HepG2 (cell line): ENCODE data around the gene EFCAB11. TPM values are rescaled to one million over a fixed set of nuclear protein-coding genes. Genes with fewer than 3 reads are reported as not detected.

ENCODE experiments used
- GATAD1 ChIP-seq: IDR thresholded peaks from 2 replicates; pipeline ENCODE4 v1.6.1; 2016; ENCODE audit warnings: missing genetic modification reagents, missing compliant biosample characterization
- GATAD2A ChIP-seq: IDR thresholded peaks from 2 replicates; pipeline ENCODE4 v1.6.1; 2016
- HDAC2 ChIP-seq: sonication (generic); formaldehyde crosslinking; IDR thresholded peaks from 2 replicates; pipeline ENCODE4 v1.4.0; 2020; ENCODE audit warnings: missing genetic modification reagents
- JDP2 ChIP-seq: sonication (generic); formaldehyde crosslinking; IDR thresholded peaks from 2 replicates; pipeline ENCODE4 v1.8.1; 2022; ENCODE audit warnings: missing genetic modification reagents, borderline replicate concordance
- KLF11 ChIP-seq: IDR thresholded peaks from 2 replicates; pipeline ENCODE4 v1.6.1; 2016; ENCODE audit warnings: missing compliant biosample characterization
- NFE2L1 ChIP-seq: sonication (generic); formaldehyde crosslinking; IDR thresholded peaks from 2 replicates; pipeline ENCODE4 v1.4.0; 2020; ENCODE audit warnings: missing genetic modification reagents, mild to moderate bottlenecking, borderline replicate concordance
- TARDBP ChIP-seq: sonication (generic); formaldehyde crosslinking; IDR thresholded peaks from 2 replicates; pipeline ENCODE4 v1.8.0; 2022; ENCODE audit warnings: mild to moderate bottlenecking, missing genetic modification reagents
- U2AF2 ChIP-seq: fragments of 200-400 bp; formaldehyde crosslinking; IDR thresholded peaks from 2 replicates; pipeline ENCODE4 v1.6.1; 2017; ENCODE audit warnings: low read depth, mild to moderate bottlenecking, low read length
- ZNF138 ChIP-seq: sonication (generic); formaldehyde crosslinking; IDR thresholded peaks from 2 replicates; pipeline ENCODE4 v1.5.0; 2020; ENCODE audit warnings: mild to moderate bottlenecking, low read depth, missing genetic modification reagents
- ZNF143 ChIP-seq: sonication (generic); formaldehyde crosslinking; IDR thresholded peaks from 2 replicates; pipeline ENCODE4 v1.4.0; 2020; ENCODE audit warnings: missing genetic modification reagents
- ZNF274 ChIP-seq: sonication (generic); formaldehyde crosslinking; IDR thresholded peaks from 2 replicates; pipeline ENCODE4 v1.5.1; 2020; ENCODE audit warnings: mild to moderate bottlenecking, missing genetic modification reagents
- ZNF501 ChIP-seq: sonication (generic); formaldehyde crosslinking; IDR thresholded peaks from 2 replicates; pipeline ENCODE4 v1.5.1; 2020; ENCODE audit warnings: mild to moderate bottlenecking, moderate library complexity, missing genetic modification reagents
- ZNF724P ChIP-seq: sonication (generic); formaldehyde crosslinking; IDR thresholded peaks from 2 replicates; pipeline ENCODE4 v1.8.0; 2022; ENCODE audit warnings: missing genetic modification reagents, borderline replicate concordance
- ZNF775 ChIP-seq: sonication (generic); formaldehyde crosslinking; IDR thresholded peaks from 2 replicates; pipeline ENCODE4 v1.4.0; 2020; ENCODE audit warnings: missing genetic modification reagents, mild to moderate bottlenecking, moderate library complexity, borderline replicate concordance
- ZNF788 ChIP-seq: sonication (generic); formaldehyde crosslinking; IDR thresholded peaks from 2 replicates; pipeline ENCODE4 v1.5.0; 2020; ENCODE audit warnings: mild to moderate bottlenecking, missing genetic modification reagents, borderline replicate concordance
- polyA plus RNA-seq, 8 experiments: library from polyadenylated mRNA; depleted of rRNA in 3 of 8; stranded (reverse) in 7 of 8; unstranded in 1 of 8; fragments of >200 nt; fragmentation: Illumina TruSeq in 4 of 8; extraction: Trizol in 4 of 8; gene quantifications; 2 replicates each; pipeline versions ENCODE4 v1.2.1 to v1.2.3, GENCODE V29; 2011 to 2016; ENCODE audit warnings: low read depth in 4 of 8, missing spikeins in 1 of 8, mixed read lengths in 1 of 8; ENCODE audit not compliant: insufficient read depth in 1 of 8
- total RNA-seq, 5 experiments: library from RNA; depleted of rRNA; stranded (reverse); fragments of >200 nt; fragmentation: Illumina TruSeq; extraction: Trizol; gene quantifications; 2 replicates each; pipeline ENCODE4 v1.2.3, GENCODE V29; 2016; ENCODE audit warnings: low read depth in 1 of 5
- TF ChIP-seq, protein P1 (sequence below): sonication (generic); formaldehyde crosslinking; IDR thresholded peaks from 2 replicates; pipeline ENCODE4 v1.5.0; 2020; ENCODE audit warnings: missing genetic modification reagents, mild to moderate bottlenecking, borderline replicate concordance
- TF ChIP-seq, protein P2 (sequence below): sonication (generic); formaldehyde crosslinking; IDR thresholded peaks from 2 replicates; pipeline ENCODE4 v1.4.0; 2020; ENCODE audit warnings: missing genetic modification reagents
- TF ChIP-seq, protein P3 (sequence below): sonication (generic); formaldehyde crosslinking; IDR thresholded peaks from 2 replicates; pipeline ENCODE4 v1.5.1; 2020; ENCODE audit warnings: missing genetic modification reagents, mild to moderate bottlenecking, borderline replicate concordance
- TF ChIP-seq, protein P4 (sequence below): sonication (generic); formaldehyde crosslinking; IDR thresholded peaks from 2 replicates; pipeline ENCODE4 v1.4.0; 2020; ENCODE audit warnings: missing genetic modification reagents
- TF ChIP-seq, protein P5 (sequence below): IDR thresholded peaks from 2 replicates; pipeline ENCODE4 v1.6.1; 2016; ENCODE audit warnings: missing genetic modification reagents, missing compliant biosample characterization
- TF ChIP-seq, protein P6 (sequence below): sonication (generic); formaldehyde crosslinking; IDR thresholded peaks from 2 replicates; pipeline ENCODE4 v1.5.0; 2020; ENCODE audit warnings: mild to moderate bottlenecking, missing genetic modification reagents, borderline replicate concordance

Gene EFCAB11
- total and polyA plus RNA-seq, 2 of the 13 experiments (the other 11 are each of a cell fraction or from before 2014, with no cell fraction given): 8.2 to 31.5 TPM

DNA sequence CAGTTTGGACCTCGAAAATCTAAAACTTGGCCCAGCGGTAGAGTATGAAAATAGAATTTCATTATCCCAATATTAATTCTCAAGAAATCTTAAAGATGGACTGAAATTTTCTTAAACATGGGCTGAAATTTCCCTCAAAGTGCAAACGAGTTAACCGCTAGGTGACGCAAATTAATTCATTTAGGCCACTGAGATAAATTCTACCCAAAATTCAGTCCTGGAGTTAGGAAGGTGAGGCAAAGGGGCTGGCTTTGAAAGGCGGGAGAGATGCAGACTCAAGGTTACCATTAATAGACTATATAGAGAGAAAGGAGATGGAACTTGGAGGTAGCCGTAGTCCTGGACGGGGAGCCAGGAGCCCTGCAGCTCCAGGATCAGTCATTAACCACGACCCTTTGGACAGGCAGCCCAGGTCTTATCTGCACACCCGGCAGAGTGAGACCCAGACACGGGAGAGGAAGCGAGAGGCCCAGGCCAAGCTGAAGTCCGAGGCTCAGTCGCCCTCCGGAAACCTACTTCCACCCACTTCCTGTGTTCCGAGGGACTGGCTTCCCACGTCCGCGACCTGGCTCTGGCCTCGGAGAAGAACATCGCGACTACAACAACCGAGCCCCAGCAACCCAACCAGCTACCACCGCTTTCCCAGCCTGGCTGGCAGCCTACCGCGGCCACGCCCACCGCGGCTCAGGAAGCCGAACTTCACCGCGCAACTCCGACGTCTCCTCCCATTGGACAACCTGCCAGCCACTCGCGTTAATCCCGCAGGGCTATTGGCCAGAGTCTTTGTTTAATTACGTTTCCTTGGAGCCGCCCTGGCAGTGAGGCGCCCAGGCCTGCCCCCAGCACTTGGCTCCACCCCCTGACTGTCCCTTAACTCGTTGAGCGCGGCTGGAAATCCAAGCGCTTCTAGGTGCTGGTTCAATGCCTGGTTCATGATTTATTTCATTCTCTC is at the start of gene EFCAB11 (continued):
- peak; percentile 17; the same call in 1 of the 2 replicates for TF ChIP-seq TARDBP (CRISPR knock-in tag)
- TF ChIP-seq, protein P1, sequence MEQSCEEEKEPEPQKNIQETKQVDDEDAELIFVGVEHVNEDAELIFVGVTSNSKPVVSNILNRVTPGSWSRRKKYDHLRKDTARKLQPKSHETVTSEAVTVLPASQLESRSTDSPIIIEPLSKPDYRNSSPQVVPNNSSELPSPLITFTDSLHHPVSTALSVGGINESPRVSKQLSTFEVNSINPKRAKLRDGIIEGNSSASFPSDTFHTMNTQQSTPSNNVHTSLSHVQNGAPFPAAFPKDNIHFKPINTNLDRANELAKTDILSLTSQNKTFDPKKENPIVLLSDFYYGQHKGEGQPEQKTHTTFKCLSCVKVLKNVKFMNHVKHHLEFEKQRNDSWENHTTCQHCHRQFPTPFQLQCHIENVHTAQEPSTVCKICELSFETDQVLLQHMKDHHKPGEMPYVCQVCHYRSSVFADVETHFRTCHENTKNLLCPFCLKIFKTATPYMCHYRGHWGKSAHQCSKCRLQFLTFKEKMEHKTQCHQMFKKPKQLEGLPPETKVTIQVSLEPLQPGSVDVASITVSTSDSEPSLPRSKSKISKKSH (CRISPR knock-in tag): peak; percentile 82; the same call in 1 of the 2 replicates
- no peak for TF ChIP-seq KLF11 (CRISPR knock-in tag)
- TF ChIP-seq JDP2: no peak
- no peak for TF ChIP-seq ZNF788 (CRISPR knock-in tag)
- no peak for TF ChIP-seq ZNF138 (CRISPR knock-in tag)
- TF ChIP-seq HDAC2: no peak; the same call in 1 of the 2 replicates
- TF ChIP-seq ZNF501 (CRISPR knock-in tag): peak; percentile 50; the same call in 1 of the 2 replicates
- no peak for TF ChIP-seq ZNF775 (CRISPR knock-in tag)
- TF ChIP-seq, protein P2, sequence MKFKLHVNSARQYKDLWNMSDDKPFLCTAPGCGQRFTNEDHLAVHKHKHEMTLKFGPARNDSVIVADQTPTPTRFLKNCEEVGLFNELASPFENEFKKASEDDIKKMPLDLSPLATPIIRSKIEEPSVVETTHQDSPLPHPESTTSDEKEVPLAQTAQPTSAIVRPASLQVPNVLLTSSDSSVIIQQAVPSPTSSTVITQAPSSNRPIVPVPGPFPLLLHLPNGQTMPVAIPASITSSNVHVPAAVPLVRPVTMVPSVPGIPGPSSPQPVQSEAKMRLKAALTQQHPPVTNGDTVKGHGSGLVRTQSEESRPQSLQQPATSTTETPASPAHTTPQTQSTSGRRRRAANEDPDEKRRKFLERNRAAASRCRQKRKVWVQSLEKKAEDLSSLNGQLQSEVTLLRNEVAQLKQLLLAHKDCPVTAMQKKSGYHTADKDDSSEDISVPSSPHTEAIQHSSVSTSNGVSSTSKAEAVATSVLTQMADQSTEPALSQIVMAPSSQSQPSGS (CRISPR knock-in tag): no peak; the same call in 1 of the 2 replicates
- TF ChIP-seq, protein P3, sequence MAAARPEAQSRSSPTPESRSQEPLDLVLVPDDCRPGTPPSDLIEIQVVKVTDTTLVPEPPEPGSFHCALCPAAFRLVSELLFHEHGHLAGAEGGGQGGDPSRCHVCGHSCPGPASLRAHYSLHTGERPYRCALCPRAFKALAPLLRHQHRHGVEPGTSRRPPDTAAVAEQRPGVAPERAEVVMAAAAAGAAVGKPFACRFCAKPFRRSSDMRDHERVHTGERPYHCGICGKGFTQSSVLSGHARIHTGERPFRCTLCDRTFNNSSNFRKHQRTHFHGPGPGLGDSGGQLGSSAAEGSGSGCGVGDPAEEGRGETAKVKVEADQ: peak; percentile 68
- TF ChIP-seq ZNF274 (CRISPR knock-in tag): peak; percentile 86
- no peak for TF ChIP-seq ZNF724P
- TF ChIP-seq, protein P4, sequence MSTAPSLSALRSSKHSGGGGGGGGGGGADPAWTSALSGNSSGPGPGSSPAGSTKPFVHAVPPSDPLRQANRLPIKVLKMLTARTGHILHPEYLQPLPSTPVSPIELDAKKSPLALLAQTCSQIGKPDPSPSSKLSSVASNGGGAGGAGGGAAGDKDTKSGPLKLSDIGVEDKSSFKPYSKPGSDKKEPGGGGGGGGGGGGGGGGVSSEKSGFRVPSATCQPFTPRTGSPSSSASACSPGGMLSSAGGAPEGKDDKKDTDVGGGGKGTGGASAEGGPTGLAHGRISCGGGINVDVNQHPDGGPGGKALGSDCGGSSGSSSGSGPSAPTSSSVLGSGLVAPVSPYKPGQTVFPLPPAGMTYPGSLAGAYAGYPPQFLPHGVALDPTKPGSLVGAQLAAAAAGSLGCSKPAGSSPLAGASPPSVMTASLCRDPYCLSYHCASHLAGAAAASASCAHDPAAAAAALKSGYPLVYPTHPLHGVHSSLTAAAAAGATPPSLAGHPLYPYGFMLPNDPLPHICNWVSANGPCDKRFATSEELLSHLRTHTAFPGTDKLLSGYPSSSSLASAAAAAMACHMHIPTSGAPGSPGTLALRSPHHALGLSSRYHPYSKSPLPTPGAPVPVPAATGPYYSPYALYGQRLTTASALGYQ (CRISPR knock-in tag): no peak
- TF ChIP-seq, protein P5, sequence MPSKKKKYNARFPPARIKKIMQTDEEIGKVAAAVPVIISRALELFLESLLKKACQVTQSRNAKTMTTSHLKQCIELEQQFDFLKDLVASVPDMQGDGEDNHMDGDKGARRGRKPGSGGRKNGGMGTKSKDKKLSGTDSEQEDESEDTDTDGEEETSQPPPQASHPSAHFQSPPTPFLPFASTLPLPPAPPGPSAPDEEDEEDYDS (CRISPR knock-in tag): peak; percentile 79
- 0 out of 2 replicates have a peak, but pooled peaks have one; percentile 22 for TF ChIP-seq ZNF143 (CRISPR knock-in tag)
- peak; percentile 73 for TF ChIP-seq GATAD1
- TF ChIP-seq GATAD2A: no peak
- TF ChIP-seq, protein P6, sequence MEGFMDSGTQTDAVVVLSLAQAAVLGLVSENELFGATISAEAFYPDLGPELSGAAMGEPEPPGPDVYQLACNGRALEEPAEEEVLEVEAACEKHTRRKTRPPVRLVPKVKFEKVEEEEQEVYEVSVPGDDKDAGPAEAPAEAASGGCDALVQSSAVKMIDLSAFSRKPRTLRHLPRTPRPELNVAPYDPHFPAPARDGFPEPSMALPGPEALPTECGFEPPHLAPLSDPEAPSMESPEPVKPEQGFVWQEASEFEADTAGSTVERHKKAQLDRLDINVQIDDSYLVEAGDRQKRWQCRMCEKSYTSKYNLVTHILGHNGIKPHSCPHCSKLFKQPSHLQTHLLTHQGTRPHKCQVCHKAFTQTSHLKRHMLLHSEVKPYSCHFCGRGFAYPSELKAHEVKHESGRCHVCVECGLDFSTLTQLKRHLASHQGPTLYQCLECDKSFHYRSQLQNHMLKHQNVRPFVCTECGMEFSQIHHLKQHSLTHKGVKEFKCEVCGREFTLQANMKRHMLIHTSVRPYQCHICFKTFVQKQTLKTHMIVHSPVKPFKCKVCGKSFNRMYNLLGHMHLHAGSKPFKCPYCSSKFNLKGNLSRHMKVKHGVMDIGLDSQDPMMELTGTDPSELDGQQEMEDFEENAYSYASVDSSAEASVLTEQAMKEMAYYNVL (CRISPR knock-in tag): no peak
- TF ChIP-seq NFE2L1 (CRISPR knock-in tag): no peak
- TF ChIP-seq U2AF2: no peak
